GM12874 (cell line): ENCODE data around the gene NOD1.

Experiments
- CTCF ChIP-seq: IDR thresholded peaks from 2 replicates; pipeline ENCODE4 v1.5.1; 2011; ENCODE audit warnings: low read depth, mild to moderate bottlenecking, control low read depth, low read length, moderate library complexity; ENCODE audit not compliant: insufficient read depth

NOD1 gene

GRCh38 chr7:30474893-30475292, 3.7 kb downstream of the NOD1 start:
- no peak for TF ChIP-seq CTCF

GRCh38 chr7:30474485-30474884, 4.1 kb downstream of the NOD1 start:
- no peak for TF ChIP-seq CTCF

GRCh38 chr7:30473903-30474302, 4.7 kb downstream of the NOD1 start:
- no peak for TF ChIP-seq CTCF

- TF ChIP-seq CTCF: no peak
Measured at GRCh38 chr7:30472784-30473775, 5.5 kb downstream of the NOD1 start.

GRCh38 chr7:30472081-30472783, 6.4 kb downstream of the NOD1 start:
- no peak for TF ChIP-seq CTCF

GRCh38 chr7:30471205-30471604, 7.4 kb downstream of the NOD1 start:
- TF ChIP-seq CTCF: no peak

GRCh38 chr7:30470771-30471170, 7.8 kb downstream of the NOD1 start:
- TF ChIP-seq CTCF: no peak
